IMR-90 (cell line): ENCODE measurements around the gene LAMC2. TPM values are rescaled to one million over a fixed set of nuclear protein-coding genes. Genes with fewer than 3 reads are reported as not detected.

Source experiments
- ATAC-seq: fragments of 200-7000 bp; cut with Tn5 transposase; 2 replicates; pipeline ENCODE4 v1.9.1; 2020; ENCODE audit warnings: low read depth, mild to moderate bottlenecking, moderate library complexity
- BruUV-seq: library from RNA; stranded (reverse); fragments of 400-500 nt; replicated peaks from 2 replicates; lab custom pipeline; 2021; lab: Mats Ljungman, UMichigan
- CTCF ChIA-PET: fragments of 300-600 bp; formaldehyde crosslinking; extraction: SDS; loops from one replicate; lab custom pipeline; 2021; ENCODE audit warnings: antibody characterized with exemption; lab: Yijun Ruan, JAX
- POLR2A ChIA-PET: fragments of 300-600 bp; sonication (Branson Sonifier 250); formaldehyde crosslinking; loops from one replicate; lab custom pipeline; 2022; ENCODE audit warnings: antibody characterized with exemption; ENCODE audit not compliant: unreplicated experiment; lab: Charles Lee
- DNase-seq: peaks from one replicate; pipeline ENCODE4 v3.0.0; 2013
- H2AFZ ChIP-seq: replicated peaks from 2 replicates; pipeline ENCODE3; 2013; ENCODE audit warnings: low read length, mild to moderate bottlenecking; ENCODE audit not compliant: poor library complexity
- H2AK5ac ChIP-seq: 2 replicates; pipeline ENCODE4 v1.6.1; 2013; ENCODE audit warnings: low read depth, low read length, inconsistent platforms
- H2AK9ac ChIP-seq: replicated peaks from 2 replicates; pipeline ENCODE3; 2013; ENCODE audit warnings: mild to moderate bottlenecking, low read depth, low read length, moderate library complexity; ENCODE audit not compliant: poor library complexity
- H2BK120ac ChIP-seq: 2 replicates; pipeline ENCODE4 v1.6.1; 2013; ENCODE audit warnings: low read depth, low read length, inconsistent platforms
- H2BK15ac ChIP-seq: 3 replicates; pipeline ENCODE4 v1.6.1; 2013; ENCODE audit warnings: low read depth, low read length, inconsistent platforms
- H2BK20ac ChIP-seq: 2 replicates; pipeline ENCODE4 v1.6.1; 2013; ENCODE audit warnings: low read depth, mild to moderate bottlenecking, inconsistent platforms, low read length, moderate library complexity
- H2BK5ac ChIP-seq: 2 replicates; pipeline ENCODE4 v1.6.1; 2013; ENCODE audit warnings: mild to moderate bottlenecking, low read depth, low read length, inconsistent platforms; ENCODE audit not compliant: poor library complexity, severe bottlenecking
- H3K14ac ChIP-seq: replicated peaks from 2 replicates; pipeline ENCODE4 v1.6.1; 2013; ENCODE audit warnings: low read depth, low read length, inconsistent platforms
- H3K18ac ChIP-seq: 2 replicates; pipeline ENCODE4 v1.6.1; 2013; ENCODE audit warnings: low read depth, low read length, control low read depth
- H3K23ac ChIP-seq: 2 replicates; pipeline ENCODE4 v1.6.1; 2013; ENCODE audit warnings: low read depth, low read length, inconsistent platforms
- H3K27ac ChIP-seq: 2 replicates; pipeline ENCODE4 v1.5.1; 2013; ENCODE audit warnings: mild to moderate bottlenecking, control low read depth, low read length; ENCODE audit not compliant: insufficient read depth
- H3K27me3 ChIP-seq: 2 replicates; pipeline ENCODE4 v1.6.1; 2013; ENCODE audit warnings: low read length; ENCODE audit not compliant: control insufficient read depth, insufficient read depth
- H3K36me3 ChIP-seq: 2 replicates; pipeline ENCODE4 v1.6.1; 2013; ENCODE audit warnings: low read length, mixed read lengths; ENCODE audit not compliant: control insufficient read depth, insufficient read depth
- H3K4ac ChIP-seq: 2 replicates; pipeline ENCODE4 v1.6.1; 2013; ENCODE audit warnings: low read depth, low read length, inconsistent platforms
- H3K4me1 ChIP-seq: 2 replicates; pipeline ENCODE4 v1.6.1; 2013; ENCODE audit warnings: low read length, mixed read lengths; ENCODE audit not compliant: control insufficient read depth, insufficient read depth
- H3K4me2 ChIP-seq: 2 replicates; pipeline ENCODE4 v1.6.1; 2013; ENCODE audit warnings: low read depth, mild to moderate bottlenecking, control low read depth, low read length, moderate library complexity
- H3K4me3 ChIP-seq: 2 replicates; pipeline ENCODE4 v1.5.1; 2013; ENCODE audit warnings: low read depth, mild to moderate bottlenecking, control low read depth, low read length, moderate library complexity; ENCODE audit not compliant: insufficient read depth
- H3K56ac ChIP-seq: 2 replicates; pipeline ENCODE4 v1.6.1; 2013; ENCODE audit warnings: low read length, inconsistent platforms; ENCODE audit not compliant: insufficient read depth; ENCODE audit errors: extremely low read depth
- H3K79me1 ChIP-seq, 2 experiments: 2 replicates each; pipeline ENCODE4 v1.6.1; 2013; ENCODE audit warnings: low read length in 2 of 2, inconsistent platforms in 1 of 2, low read depth in 1 of 2
- H3K9ac ChIP-seq: 2 replicates; pipeline ENCODE4 v1.6.1; 2013; ENCODE audit warnings: low read depth, low read length, control low read depth
- H3K9me1 ChIP-seq: 2 replicates; pipeline ENCODE4 v1.6.1; 2013; ENCODE audit warnings: low read length, inconsistent platforms; ENCODE audit not compliant: insufficient read depth
- H3K9me3 ChIP-seq: 2 replicates; pipeline ENCODE4 v1.6.1; 2013; ENCODE audit warnings: low read length; ENCODE audit not compliant: control insufficient read depth, insufficient read depth
- H4K20me1 ChIP-seq: 2 replicates; pipeline ENCODE4 v1.6.1; 2013; ENCODE audit warnings: low read length, inconsistent platforms; ENCODE audit not compliant: insufficient read depth
- H4K5ac ChIP-seq: 2 replicates; pipeline ENCODE4 v1.6.1; 2013; ENCODE audit warnings: mild to moderate bottlenecking, low read depth, low read length, control low read depth
- H4K8ac ChIP-seq, 2 experiments: 2 replicates each; pipeline ENCODE4 v1.6.1; 2013; ENCODE audit warnings: low read depth in 2 of 2, low read length in 2 of 2, control low read depth in 1 of 2, inconsistent platforms in 1 of 2
- H4K91ac ChIP-seq: 2 replicates; pipeline ENCODE4 v1.6.1; 2013; ENCODE audit warnings: low read depth, low read length, inconsistent platforms; ENCODE audit not compliant: insufficient read depth
- BHLHE40 ChIP-seq: fragments of 150-350 bp; IDR thresholded peaks from 2 replicates; pipeline ENCODE4 v1.6.1; 2016; ENCODE audit warnings: mild to moderate bottlenecking, low read depth, low read length
- CEBPB ChIP-seq: IDR thresholded peaks from 2 replicates; pipeline ENCODE4 v1.6.1; 2012; ENCODE audit warnings: low read depth, low read length, improper control_type of control experiment
- CHD1 ChIP-seq: IDR thresholded peaks from 2 replicates; pipeline ENCODE4 v1.6.1; 2012; ENCODE audit warnings: low read depth, low read length, improper control_type of control experiment
- RCOR1 ChIP-seq: IDR thresholded peaks from 2 replicates; pipeline ENCODE4 v1.6.1; 2012; ENCODE audit warnings: mild to moderate bottlenecking, low read length, improper control_type of control experiment; ENCODE audit not compliant: insufficient replicate concordance
- WGBS, 2 experiments: methylation state at CpG; one replicate each; pipeline versions ENCODE4 v1.1.5 to v1.1.7; 2013; ENCODE audit warnings: missing lambda C conversion rate in 2 of 2; ENCODE audit not compliant: insufficient read length in 1 of 2; ENCODE audit errors: extremely low coverage in 2 of 2; 5-methylcytosine and 5-hydroxymethylcytosine counted together
- dilution Hi-C: fragments of 300-500 bp; cut with HindIII; formaldehyde crosslinking; loops from one replicate; pipeline ENCODE4 v1.14.3; 2018; ENCODE audit warnings: low sequenced_read_pairs; ENCODE audit not compliant: unreplicated experiment
- in situ Hi-C: fragments of 300-500 bp; cut with MboI; formaldehyde crosslinking; loops from 3 replicates; pipeline ENCODE4 v1.14.3; 2019; ENCODE audit warnings: low sequenced_read_pairs, inconsistent platforms, mixed read lengths
- intact Hi-C: fragments of 100-400 bp; cut with micrococcal nuclease; formaldehyde crosslinking; loops from 2 replicates; pipeline ENCODE4 v1.10.0; 2022
- polyA plus RNA-seq, 3 experiments: library from polyadenylated mRNA; depleted of rRNA; stranded (reverse); fragments of >200 nt; gene quantifications; 2 replicates each; pipeline ENCODE4 v1.2.3, GENCODE V29; 2012; ENCODE audit warnings: low replicate concordance in 1 of 3
- total RNA-seq: library from RNA; depleted of rRNA; stranded (reverse); fragments of >200 nt; gene quantifications from 2 replicates; pipeline ENCODE4 v1.2.3, GENCODE V29; 2012
- TF ChIP-seq, protein P1 (sequence below): fragments of 150-350 bp; IDR thresholded peaks from 2 replicates; pipeline ENCODE4 v1.6.1; 2016; ENCODE audit warnings: low read depth, mild to moderate bottlenecking, low read length, moderate library complexity, borderline replicate concordance

Gene LAMC2
- total and polyA plus RNA-seq, 2 of the 4 experiments (the other 2 are of a cell fraction): 2.3 to 2.8 TPM

DNA sequence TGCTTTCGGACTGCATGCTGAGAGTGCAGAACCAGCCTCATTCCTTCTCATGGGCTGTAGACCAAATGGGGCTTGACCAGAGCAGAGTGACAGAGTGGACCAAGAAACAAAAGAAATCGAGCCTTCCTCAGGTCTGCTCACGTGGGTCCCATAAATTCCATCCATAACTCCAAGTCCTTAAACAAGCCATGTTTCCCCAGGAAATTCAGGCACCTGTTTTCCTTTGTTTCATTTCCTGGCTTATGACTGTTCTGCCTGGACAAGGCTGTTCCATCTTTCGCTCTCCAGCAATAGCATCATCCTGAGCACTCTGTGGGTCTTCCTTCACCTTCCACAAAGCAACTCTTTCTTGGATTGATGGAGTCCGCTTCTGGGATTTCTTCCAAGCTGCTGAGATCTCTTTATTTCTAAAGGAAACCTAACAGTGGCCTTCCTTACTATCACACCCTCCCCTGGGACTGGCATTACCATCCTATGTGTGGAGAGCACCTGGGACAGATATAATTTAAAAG is 63.9 kb downstream of the LAMC2 start:
- in situ Hi-C loops (loop anchor here (25.0 kb wide), 1 partner anchor 288 kb away; the partner anchor contains the start of gene SHCBP1L), intact Hi-C loops (no loop called here), dilution Hi-C loops (no loop called here)
- POLR2A ChIA-PET: no interaction called here
- BruUV-seq: no TSS peak
- H3K36me3 ChIP-seq: no peaks in the 10 kb centered on the region
- CTCF ChIA-PET: no interaction called here
- no peak overlapping the region for H3K27ac ChIP-seq
- no peak overlapping the region for H2BK15ac ChIP-seq
- H4K8ac ChIP-seq: no peak overlapping the region
- no peaks in the 10 kb centered on the region for H3K4me1 ChIP-seq
- no peak overlapping the region for H3K4me3 ChIP-seq
- DNase-seq (no peak), ATAC-seq (no peak)
- H3K9me1 ChIP-seq: no peaks in the 10 kb centered on the region
- H3K27me3 ChIP-seq: no peaks in the 10 kb centered on the region
- no peak overlapping the region for H3K4me2 ChIP-seq
- no peaks in the 10 kb centered on the region for H4K20me1 ChIP-seq
- no peak overlapping the region for H3K56ac ChIP-seq
- H2BK120ac ChIP-seq: no peak overlapping the region
- H3K9ac ChIP-seq: no peak overlapping the region
- H2BK20ac ChIP-seq: no peak overlapping the region
- TF ChIP-seq RCOR1 (no peak), CHD1 (no peak), BHLHE40 (no peak), CEBPB (no peak)
- TF ChIP-seq, protein P1, sequence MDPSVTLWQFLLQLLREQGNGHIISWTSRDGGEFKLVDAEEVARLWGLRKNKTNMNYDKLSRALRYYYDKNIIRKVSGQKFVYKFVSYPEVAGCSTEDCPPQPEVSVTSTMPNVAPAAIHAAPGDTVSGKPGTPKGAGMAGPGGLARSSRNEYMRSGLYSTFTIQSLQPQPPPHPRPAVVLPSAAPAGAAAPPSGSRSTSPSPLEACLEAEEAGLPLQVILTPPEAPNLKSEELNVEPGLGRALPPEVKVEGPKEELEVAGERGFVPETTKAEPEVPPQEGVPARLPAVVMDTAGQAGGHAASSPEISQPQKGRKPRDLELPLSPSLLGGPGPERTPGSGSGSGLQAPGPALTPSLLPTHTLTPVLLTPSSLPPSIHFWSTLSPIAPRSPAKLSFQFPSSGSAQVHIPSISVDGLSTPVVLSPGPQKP: no peak
- WGBS, 2 experiments: 65% methylated on average over 3 of the region's 5 CpGs; no CpG with 5 or more reads in 1 of the 2 experiments
- no peaks in the 10 kb centered on the region for H3K79me1 ChIP-seq
- H4K91ac ChIP-seq: no peak overlapping the region
- H3K4ac ChIP-seq: no peak overlapping the region
- no peak overlapping the region for H3K14ac ChIP-seq
- no peak overlapping the region for H2AK5ac ChIP-seq
- no peak overlapping the region for H4K5ac ChIP-seq
- no peak overlapping the region for H2BK5ac ChIP-seq
- no peak overlapping the region for H3K18ac ChIP-seq
- H3K9me3 ChIP-seq: peaks cover 6% of the 10 kb centered on the region
- no peak overlapping the region for H2AFZ ChIP-seq
- H2AK9ac ChIP-seq: no peak overlapping the region
- no peak overlapping the region for H3K23ac ChIP-seq
